ENCODE measurements around the gene OR52R1. TPM values are rescaled to one million over a fixed set of nuclear protein-coding genes. Genes with fewer than 3 reads are reported as not detected.

Gene OR52R1
- total RNA-seq, 1 donor from 2014 or later = not detected

- Mint-ChIP-seq H3K9me3 (no peaks in the 10 kb centered on the region), H3K36me3 (ENCODE audit: low read depth) (no peaks in the 10 kb centered on the region), H3K27ac (no peak within 1 kb of the TSS), H3K4me1 (no peaks in the 10 kb centered on the region), H3K4me3 (no peak within 1 kb of the TSS), H3K27me3 (no peaks in the 10 kb centered on the region)
- intact Hi-C loops (cut with micrococcal nuclease) = no loop called here
- ATAC-seq (ENCODE audit: low read depth) = no peak
- CTCF ChIA-PET = no interaction called here
- DNase-seq = no peak
- no peak for TF ChIP-seq CTCF (IDR thresholded peaks at IDR 0.05)
- POLR2A ChIA-PET = no interaction called here
Measured at GRCh38 chr11:4769838-4770237, 34.3 kb downstream of the OR52R1 start, which contains the start of gene OR51F1. Gene OR51F1 (minus strand): TSS chr11:4769938. CDS start chr11:4769938, 0 bp downstream.

GRCh38 chr11:4768094-4768493 is 36.1 kb downstream of the OR52R1 start:
- no peaks in the 10 kb centered on the region for H3K4me1 Mint-ChIP-seq
- no peaks in the 10 kb centered on the region for H3K36me3 Mint-ChIP-seq (ENCODE audit: low read depth)
- TF ChIP-seq CTCF (IDR thresholded peaks at IDR 0.05) = no peak
- DNase-seq (no peak), ATAC-seq (ENCODE audit: low read depth) (no peak)
- no peaks in the 10 kb centered on the region for H3K9me3 Mint-ChIP-seq
- H3K4me3 Mint-ChIP-seq = no peak overlapping the region
- no peaks in the 10 kb centered on the region for H3K27me3 Mint-ChIP-seq
- H3K27ac Mint-ChIP-seq = no peak overlapping the region
- POLR2A ChIA-PET = no interaction called here
- intact Hi-C loops (cut with micrococcal nuclease) = no loop called here
- CTCF ChIA-PET = no interaction called here

- no peak for TF ChIP-seq CTCF (IDR thresholded peaks at IDR 0.05)
- intact Hi-C loops (cut with micrococcal nuclease) = no loop called here
- CTCF ChIA-PET = no interaction called here
- H3K27ac Mint-ChIP-seq = no peak overlapping the region
- POLR2A ChIA-PET = no interaction called here
- ATAC-seq (ENCODE audit: low read depth) = no peak
- no peaks in the 10 kb centered on the region for H3K4me1 Mint-ChIP-seq
- H3K9me3 Mint-ChIP-seq = no peaks in the 10 kb centered on the region
- no peak overlapping the region for H3K4me3 Mint-ChIP-seq
- H3K27me3 Mint-ChIP-seq = no peaks in the 10 kb centered on the region
- no peaks in the 10 kb centered on the region for H3K36me3 Mint-ChIP-seq (ENCODE audit: low read depth)
- DNase-seq = no peak
Measured at GRCh38 chr11:4766420-4767043, 37.6 kb downstream of the OR52R1 start.

- no peak for DNase-seq
- no peaks in the 10 kb centered on the region for H3K4me1 Mint-ChIP-seq
- intact Hi-C loops (cut with micrococcal nuclease) = no loop called here
- TF ChIP-seq CTCF (IDR thresholded peaks at IDR 0.05) = no peak
- H3K27me3 Mint-ChIP-seq = no peaks in the 10 kb centered on the region
- ATAC-seq (ENCODE audit: low read depth) = no peak
- ChIA-PET CTCF (no interaction called here), POLR2A (no interaction called here)
- H3K9me3 Mint-ChIP-seq = no peaks in the 10 kb centered on the region
- H3K36me3 Mint-ChIP-seq (ENCODE audit: low read depth) = no peaks in the 10 kb centered on the region
- no peak overlapping the region for H3K27ac Mint-ChIP-seq
- no peak overlapping the region for H3K4me3 Mint-ChIP-seq
Measured at GRCh38 chr11:4763096-4763495, 41.1 kb downstream of the OR52R1 start.

Other genes with a start within 250 kb of the OR52R1 start
- gene OR52I2, start 222.6 kb downstream of the OR52R1 start, total RNA-seq = not detected in 2 replicates
- gene OR52I1, start 210.3 kb downstream of the OR52R1 start, total RNA-seq = not detected in 2 replicates
- gene TRIM68, start 196.1 kb downstream of the OR52R1 start, total RNA-seq = 15.2 and 16.9 TPM in 2 replicates
- gene OR51D1, start 166.9 kb downstream of the OR52R1 start, total RNA-seq = not detected in 2 replicates
- gene OR51E1, start 160.4 kb downstream of the OR52R1 start, total RNA-seq = not detected in 2 replicates
- gene OR51E2, start 106.5 kb downstream of the OR52R1 start, total RNA-seq = not detected in 2 replicates
- not detected in 2 replicates for gene MMP26, start 99.6 kb downstream of the OR52R1 start, total RNA-seq
- not detected in 2 replicates for gene OR51F1, start 34.4 kb downstream of the OR52R1 start, total RNA-seq
- gene OR51F2, start 16.9 kb upstream of the OR52R1 start, total RNA-seq = not detected in 2 replicates
- gene OR51S1, start 44.8 kb upstream of the OR52R1 start, total RNA-seq = not detected in 2 replicates
- not detected in 2 replicates for gene OR51T1, start 77.5 kb upstream of the OR52R1 start, total RNA-seq
- not detected in 2 replicates for gene OR51A7, start 99.4 kb upstream of the OR52R1 start, total RNA-seq
- gene OR51G2, start 115.0 kb upstream of the OR52R1 start, total RNA-seq = not detected in 2 replicates
- not detected in 2 replicates for gene OR51G1, start 120.0 kb upstream of the OR52R1 start, total RNA-seq
- not detected in 2 replicates for gene OR51A4, start 143.2 kb upstream of the OR52R1 start, total RNA-seq
- not detected in 2 replicates for gene OR51A2, start 151.3 kb upstream of the OR52R1 start, total RNA-seq
- not detected in 2 replicates for gene OR51L1, start 190.5 kb upstream of the OR52R1 start, total RNA-seq
- gene OR52J3, start 242.1 kb upstream of the OR52R1 start, total RNA-seq = not detected in 2 replicates

Measured in activated B cell treated with CpG ODN at 0.5 μM for 24 hours (primary cell).